SK-N-MC (cell line): Measurements from ENCODE around the gene RAB7B.

Source experiments
- EZH2 ChIP-seq: fragments of 200-600 bp; sonication (generic); IDR thresholded peaks from one replicate; pipeline ENCODE4 v1.6.1; 2017; ENCODE audit warnings: antibody characterized with exemption
- POLR2AphosphoS5 ChIP-seq: IDR thresholded peaks from 2 replicates; pipeline ENCODE4 v1.6.1; 2012; ENCODE audit warnings: mild to moderate bottlenecking, low read depth, low read length, borderline replicate concordance

DNA sequence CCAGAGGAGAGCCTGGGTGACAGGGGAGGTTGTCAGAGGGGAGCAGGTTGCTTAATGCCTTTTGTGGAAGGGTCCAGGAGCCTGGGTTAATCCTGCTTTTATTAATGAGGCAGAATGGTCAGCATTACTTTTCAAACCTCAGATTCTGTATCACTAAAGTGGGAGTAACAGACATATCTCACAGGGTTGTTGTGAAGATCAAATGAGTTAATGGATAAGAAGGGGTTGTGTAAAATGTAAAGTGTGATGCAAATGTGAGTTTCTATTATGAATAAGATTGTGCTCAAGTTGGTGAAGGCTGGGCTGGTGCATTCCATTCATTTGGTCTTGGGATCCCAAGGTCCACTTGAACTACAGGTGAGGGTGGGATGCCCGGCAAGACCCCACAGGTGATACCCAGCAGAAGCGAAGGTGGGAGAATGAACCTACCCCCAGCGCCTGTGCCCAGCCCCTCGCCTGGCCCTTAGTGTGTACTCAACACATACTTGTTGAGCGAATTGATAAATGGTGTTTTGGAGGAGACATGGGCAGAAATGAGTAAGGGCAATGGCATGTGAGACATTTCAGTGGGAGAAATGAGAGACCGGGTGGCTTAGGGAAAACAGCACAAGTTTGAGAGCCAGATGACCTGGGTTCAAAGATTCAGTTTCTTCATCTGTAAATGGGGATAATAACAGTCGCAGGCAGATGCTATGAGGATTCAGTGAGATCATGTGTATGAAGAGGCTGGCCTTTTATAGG is 66.2 kb downstream of the RAB7B start:
- TF ChIP-seq EZH2, result no peak
- no peak for TF ChIP-seq POLR2AphosphoS5
